ENCODE measurements around the gene PEAK1. TPM values are rescaled to one million over a fixed set of nuclear protein-coding genes. Genes with fewer than 3 reads are reported as not detected.

Gene PEAK1
- total RNA-seq, 1 experiment from 2014 or later, result 36.7 TPM

DNA sequence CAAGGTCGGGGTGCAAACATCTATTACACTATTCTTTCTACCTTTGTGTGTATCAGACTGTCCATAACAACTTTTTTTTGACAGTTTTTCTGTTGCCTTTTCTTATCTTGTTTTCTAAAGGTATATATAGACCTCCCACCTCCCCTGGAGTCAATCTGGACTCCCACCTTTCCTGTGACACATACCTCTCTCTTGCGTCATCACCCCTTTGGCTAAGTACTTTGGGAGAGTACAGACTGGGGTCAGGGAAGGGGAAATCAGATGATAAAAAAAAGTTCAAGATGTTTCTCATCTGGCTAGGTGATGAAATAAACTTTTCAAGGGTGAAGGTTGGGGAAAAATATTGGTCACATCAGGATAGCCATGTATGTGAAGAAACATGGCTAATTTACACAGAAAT lies 366.2 kb downstream of the PEAK1 start:
- TF ChIP-seq, protein P1, sequence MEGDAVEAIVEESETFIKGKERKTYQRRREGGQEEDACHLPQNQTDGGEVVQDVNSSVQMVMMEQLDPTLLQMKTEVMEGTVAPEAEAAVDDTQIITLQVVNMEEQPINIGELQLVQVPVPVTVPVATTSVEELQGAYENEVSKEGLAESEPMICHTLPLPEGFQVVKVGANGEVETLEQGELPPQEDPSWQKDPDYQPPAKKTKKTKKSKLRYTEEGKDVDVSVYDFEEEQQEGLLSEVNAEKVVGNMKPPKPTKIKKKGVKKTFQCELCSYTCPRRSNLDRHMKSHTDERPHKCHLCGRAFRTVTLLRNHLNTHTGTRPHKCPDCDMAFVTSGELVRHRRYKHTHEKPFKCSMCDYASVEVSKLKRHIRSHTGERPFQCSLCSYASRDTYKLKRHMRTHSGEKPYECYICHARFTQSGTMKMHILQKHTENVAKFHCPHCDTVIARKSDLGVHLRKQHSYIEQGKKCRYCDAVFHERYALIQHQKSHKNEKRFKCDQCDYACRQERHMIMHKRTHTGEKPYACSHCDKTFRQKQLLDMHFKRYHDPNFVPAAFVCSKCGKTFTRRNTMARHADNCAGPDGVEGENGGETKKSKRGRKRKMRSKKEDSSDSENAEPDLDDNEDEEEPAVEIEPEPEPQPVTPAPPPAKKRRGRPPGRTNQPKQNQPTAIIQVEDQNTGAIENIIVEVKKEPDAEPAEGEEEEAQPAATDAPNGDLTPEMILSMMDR (conservative IDR thresholded peaks at IDR 0.05; ENCODE audit: low read depth, low read length), result no peak
- no peak for TF ChIP-seq EZH2 (IDR thresholded peaks at IDR 0.05; ENCODE audit: borderline replicate concordance, low read depth, low read length, poor library complexity, severe bottlenecking)
- DNase-seq (ENCODE audit: low spot score), result no peak
- intact Hi-C loops (cut with micrococcal nuclease; ENCODE audit: unreplicated experiment), result no loop called here
- H3K4me3 ChIP-seq (ENCODE audit: low read depth, low read length, poor library complexity, severe bottlenecking), result no peak overlapping the region
- H3K36me3 ChIP-seq (ENCODE audit: insufficient read depth, low read length, poor library complexity, severe bottlenecking), result peaks cover 39% of the 10 kb centered on the region
- H3K27ac ChIP-seq (ENCODE audit: low read depth, low read length, poor library complexity, severe bottlenecking), result no peak overlapping the region
- ChIA-PET CTCF (no interaction called here), POLR2A (ENCODE audit: low non-redundant PET) (no interaction called here)
- H3K4me1 ChIP-seq (ENCODE audit: insufficient read depth, low read length, poor library complexity, severe bottlenecking), result peaks cover 13% of the 10 kb centered on the region
- no peaks in the 10 kb centered on the region for H3K27me3 ChIP-seq (replicated peaks; ENCODE audit: insufficient read depth, low read depth, low read length, poor library complexity)
- H3K9me3 ChIP-seq (ENCODE audit: low read depth, low read length, poor library complexity, severe bottlenecking), result no peaks in the 10 kb centered on the region
- no TSS peak for BruUV-seq (replicated peaks)

DNA sequence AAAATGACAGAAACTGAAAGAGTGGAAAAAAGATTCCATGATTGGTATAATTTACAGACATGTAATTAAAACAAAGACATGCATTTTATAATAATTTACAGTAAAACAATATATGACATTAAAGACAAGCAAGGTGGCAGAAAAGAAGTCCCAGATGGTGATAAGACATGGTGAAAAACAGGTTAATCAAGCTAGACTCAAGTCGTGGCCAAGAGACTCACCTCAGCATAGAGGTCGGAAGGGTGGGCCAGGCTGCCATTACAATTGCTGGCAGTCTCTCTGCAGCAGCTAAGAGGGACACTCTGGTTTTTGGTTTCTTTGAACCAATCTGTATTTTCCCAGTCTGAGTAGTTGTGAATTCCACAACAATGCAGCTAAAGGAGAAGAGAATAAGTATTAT lies 367.3 kb downstream of the PEAK1 start:
- no peak for DNase-seq (ENCODE audit: low spot score)
- POLR2A ChIA-PET (ENCODE audit: low non-redundant PET), result no interaction called here
- Histone ChIP-seq H3K36me3 (ENCODE audit: insufficient read depth, low read length, poor library complexity, severe bottlenecking) (peaks cover 42% of the 10 kb centered on the region), H3K27me3 (replicated peaks; ENCODE audit: insufficient read depth, low read depth, low read length, poor library complexity) (no peaks in the 10 kb centered on the region), H3K4me1 (ENCODE audit: insufficient read depth, low read length, poor library complexity, severe bottlenecking) (peaks cover 8% of the 10 kb centered on the region), H3K9me3 (ENCODE audit: low read depth, low read length, poor library complexity, severe bottlenecking) (no peaks in the 10 kb centered on the region), H3K27ac (ENCODE audit: low read depth, low read length, poor library complexity, severe bottlenecking) (no peak overlapping the region), H3K4me3 (ENCODE audit: low read depth, low read length, poor library complexity, severe bottlenecking) (no peak overlapping the region)
- no TSS peak for BruUV-seq (replicated peaks)
- TF ChIP-seq, protein P1 (conservative IDR thresholded peaks at IDR 0.05; ENCODE audit: low read depth, low read length), result no peak
- intact Hi-C loops (cut with micrococcal nuclease; ENCODE audit: unreplicated experiment), result no loop called here
- CTCF ChIA-PET, result no interaction called here

Other genes starting within 250 kb of the PEAK1 start
- gene HMG20A, start 784 bp upstream of the PEAK1 start, total RNA-seq (2021), result 43.2 and 49.9 TPM in 2 replicates
- gene LINGO1, start 212.8 kb upstream of the PEAK1 start, total RNA-seq (2021), result 93.7 and 111 TPM in 2 replicates